Urothelium cell line (cell line): ENCODE data around the gene PSAT1.

Source experiments
- DNase-seq: peaks from one replicate; pipeline ENCODE4 v3.0.0; 2011; ENCODE audit warnings: low spot score, mixed read lengths
- FAIRE-seq: peaks from 2 replicates; lab custom pipeline; 2011; peaks lifted over from hg19 to GRCh38; lab: Jason Lieb, UNC

The PSAT1 gene

DNA sequence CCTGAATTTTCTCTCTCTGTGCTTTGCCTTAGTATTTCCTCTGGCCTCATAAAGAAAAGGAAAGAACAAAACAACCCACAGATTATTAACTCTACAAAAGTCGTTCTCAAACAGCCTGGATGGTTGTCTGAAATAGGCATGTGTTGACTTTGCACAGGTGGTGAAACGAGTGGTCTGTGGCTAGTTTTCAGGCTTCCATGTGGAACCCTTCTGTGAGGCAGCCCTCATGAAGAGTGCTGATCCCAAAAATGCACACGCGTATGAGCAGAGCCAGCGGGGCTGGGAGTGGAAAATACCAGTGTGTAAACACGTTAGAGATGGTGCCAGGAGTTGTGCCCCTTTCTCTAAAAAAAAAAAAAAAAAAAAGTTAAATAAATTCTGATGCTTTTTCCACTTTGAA, 4.9 kb upstream of the PSAT1 start:
- DNase-seq (no peak), FAIRE-seq (no peak)

DNA sequence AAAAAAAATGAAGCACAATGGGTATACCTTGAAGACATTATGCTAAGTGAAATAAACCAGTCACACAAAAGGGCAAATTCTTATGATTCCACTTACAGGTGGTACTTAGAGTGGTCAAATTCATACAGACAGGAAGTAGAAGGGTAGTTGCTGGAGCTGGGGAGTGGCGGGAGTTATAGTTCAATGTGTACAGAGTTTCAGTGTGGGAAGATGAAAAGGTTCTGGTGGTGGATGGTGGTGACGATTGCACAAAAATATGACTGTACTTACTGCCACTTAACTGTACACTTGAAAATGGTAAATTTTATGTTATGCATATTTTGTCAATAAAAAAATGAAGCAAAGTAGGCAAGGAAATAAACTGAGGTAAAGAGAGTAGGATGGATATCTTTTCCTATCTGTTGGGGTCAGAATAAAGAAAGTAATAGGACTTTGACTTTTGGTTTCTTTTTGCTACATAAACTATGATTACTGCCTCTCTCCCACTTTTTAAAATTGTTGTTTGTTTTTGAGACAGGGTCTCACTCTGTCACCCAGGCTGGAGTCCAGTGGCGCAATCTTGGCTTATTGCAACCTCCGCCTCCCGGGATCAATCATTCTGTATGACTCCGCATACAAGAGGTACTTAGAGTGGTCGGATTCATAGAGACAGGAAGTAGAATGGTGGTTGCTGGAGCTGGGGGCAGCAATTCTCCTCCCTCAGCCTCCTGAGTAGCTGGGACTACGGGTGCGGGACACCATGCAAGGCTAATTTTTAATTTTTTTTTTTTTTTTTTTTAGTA, 4.0 kb upstream of the PSAT1 start:
- no peak for DNase-seq
- FAIRE-seq = no peak

DNA sequence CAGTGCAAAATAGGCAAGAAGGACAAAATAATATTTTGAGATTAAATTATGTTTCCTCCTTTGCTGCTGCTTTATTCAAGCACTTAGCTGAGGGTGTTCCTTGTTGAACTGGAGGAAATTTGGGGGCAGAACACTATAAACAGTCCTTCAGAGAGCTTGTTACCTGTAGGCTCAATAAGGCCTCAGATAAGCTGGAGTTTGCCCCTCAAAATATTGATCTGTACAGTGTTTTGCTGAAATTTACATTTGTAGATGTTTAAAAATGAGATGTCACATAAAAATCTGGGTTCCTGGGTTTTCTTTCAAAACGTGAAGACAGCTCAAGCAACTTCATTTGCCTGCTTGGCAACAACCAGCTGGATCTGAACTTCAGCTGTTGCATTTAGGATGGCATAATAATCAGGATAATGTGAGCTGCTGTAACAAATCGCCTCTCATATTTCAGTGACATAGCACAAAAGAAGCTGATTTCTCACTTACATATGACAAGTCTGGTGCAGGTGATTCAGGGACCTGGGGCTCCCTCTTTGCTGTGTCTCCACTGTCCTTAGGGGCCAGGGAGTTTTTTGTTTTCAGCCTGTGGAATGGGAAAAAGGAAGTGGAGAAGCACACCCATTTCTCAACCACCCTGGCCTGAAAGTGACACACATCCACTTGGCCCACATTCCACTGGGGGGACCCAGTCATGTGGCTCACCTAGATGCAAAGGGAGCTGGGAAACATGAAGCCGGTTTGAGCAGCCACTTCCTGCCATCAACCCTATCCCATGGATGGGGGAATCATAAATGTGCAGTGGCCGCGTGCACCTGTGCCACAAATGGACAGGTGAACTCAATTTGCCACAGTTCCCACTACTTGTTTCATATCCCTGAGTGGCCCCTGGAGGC, 2.4 kb upstream of the PSAT1 start:
- DNase-seq = no peak
- no peak for FAIRE-seq

DNA sequence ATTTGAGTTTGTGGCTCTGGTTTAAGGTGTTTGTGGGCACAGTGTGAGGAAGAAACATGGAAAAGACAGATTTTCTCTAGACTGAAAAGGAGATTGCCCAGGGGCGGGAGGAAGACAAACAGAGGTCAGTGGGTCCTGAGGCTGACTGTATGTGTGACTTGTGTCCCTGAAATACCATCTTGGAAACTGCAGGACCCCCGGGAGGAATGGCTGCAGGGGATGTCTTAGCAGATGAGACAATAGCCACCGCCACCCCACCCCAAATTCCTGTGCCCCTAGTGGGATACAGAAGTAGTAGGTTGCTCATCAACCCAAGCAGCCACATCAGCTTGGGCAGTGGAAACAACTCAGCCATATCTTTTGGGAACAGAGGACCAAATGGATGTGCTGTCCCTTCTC, 1.7 kb upstream of the PSAT1 start:
- DNase-seq (no peak), FAIRE-seq (no peak)

- FAIRE-seq = no peak
Measured at GRCh38 chr9:78295731-78296130, 1.2 kb upstream of the PSAT1 start.

DNA sequence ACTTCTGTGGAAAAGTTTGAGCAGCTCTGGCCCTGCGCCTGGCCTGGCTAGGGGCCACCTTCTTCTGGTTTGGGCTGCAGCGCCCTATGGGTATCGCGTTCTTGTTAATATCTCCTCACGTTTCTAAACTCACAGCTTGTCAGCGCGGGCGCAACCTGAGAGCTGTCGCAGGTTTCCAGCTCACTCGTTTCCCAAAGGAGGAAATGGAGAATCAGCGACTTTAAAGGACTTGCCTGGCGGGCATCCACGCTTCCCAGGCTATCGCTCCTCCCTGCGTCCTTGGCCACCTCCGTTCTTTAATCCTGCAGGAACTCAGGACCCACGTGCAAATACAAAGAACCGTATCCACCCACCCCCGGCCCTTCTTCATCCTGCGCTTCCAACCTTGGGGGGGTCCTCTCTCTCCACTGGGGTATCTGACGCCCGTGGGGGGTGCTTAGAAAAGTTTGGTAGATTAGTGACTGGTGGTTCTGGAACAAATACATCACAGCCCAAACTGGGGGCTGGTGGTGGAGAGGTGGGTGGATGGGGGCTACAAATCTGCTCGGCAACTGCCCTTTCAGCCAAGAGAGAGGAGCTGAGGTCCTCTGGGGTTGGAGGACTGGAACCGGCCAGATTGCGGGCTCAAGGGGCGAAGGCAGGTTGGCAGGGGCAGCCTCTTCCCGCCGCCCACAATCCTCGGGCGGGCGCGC, 578 bp upstream of the PSAT1 start:
- DNase-seq (no peak), FAIRE-seq (no peak)

More at GRCh38 chr9:78295731-78296130, 1.2 kb upstream of the PSAT1 start:
- no peak for DNase-seq

DNA sequence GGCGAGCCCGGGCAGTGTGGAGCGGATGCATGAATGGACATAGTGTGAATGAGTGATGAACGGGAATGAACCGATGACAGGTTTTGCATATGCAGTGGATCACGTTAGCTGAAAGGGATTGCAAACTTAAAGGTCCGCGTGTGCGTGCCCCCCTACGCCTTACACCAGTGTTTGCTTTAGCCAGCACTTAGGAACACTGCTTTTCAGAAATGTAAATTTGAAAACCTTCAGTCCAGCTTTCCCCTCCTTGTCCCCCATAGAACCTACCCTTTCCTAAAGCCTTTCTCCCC, 692 bp downstream of the PSAT1 start:
- FAIRE-seq = no peak
- no peak for DNase-seq

DNA sequence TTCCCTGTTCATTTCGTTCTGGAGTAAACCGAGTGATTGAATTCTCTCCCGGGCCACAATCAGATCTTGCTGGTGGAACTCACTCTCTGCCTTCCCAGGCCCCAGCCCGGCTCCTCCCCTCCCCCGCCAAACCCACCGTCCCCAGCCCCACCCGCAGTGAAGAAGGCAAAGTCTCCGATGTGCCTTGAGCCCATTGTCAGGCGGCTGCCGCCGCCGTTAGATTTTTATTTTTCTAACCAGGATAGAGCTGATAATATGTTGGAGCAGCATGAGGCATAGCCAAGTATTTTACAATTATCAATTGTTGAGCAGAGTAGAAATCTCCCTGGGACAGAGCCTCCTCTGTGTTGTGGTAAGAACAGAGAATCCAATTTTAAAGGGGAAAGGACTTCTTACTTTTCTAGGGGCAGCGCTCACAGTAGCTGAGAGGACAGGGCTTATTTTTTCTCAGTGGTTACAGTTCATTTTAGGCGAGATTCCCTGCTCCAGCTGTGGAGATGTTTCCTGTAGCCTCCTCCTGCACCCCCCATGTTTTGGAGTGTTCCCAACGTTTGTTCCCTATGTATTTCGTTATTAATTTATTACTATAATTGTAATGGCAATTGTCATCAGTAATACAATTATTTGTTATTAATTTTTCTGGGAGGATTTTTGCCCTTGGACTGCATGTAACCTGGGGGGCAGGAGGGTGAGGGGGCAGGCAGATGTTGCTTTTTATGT, 1.3 kb downstream of the PSAT1 start:
- no peak for FAIRE-seq
- DNase-seq = no peak

DNA sequence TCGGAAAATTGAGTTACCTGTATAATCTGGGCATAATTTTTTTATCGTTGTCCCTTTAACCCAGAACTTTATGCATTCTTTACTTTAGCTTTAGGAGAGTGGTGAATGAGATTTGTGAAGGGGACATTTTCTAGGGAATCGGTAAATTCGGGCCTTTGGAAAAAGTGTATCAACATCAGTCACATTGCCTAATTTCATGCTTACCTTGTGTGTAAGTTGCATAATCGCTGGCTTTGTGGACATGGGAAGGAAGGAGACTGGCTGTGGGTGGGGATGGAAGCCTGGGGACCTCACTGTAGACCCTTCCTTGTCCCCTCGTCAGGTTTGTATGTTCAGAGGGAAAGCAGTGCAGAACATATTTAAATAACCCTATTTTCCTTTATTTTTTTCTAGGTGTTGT, 3.3 kb downstream of the PSAT1 start:
- DNase-seq = no peak
- FAIRE-seq = no peak

GRCh38 chr9:78301466-78301865, 4.5 kb downstream of the PSAT1 start:
- no peak for DNase-seq
- no peak for FAIRE-seq

- FAIRE-seq (no peak), DNase-seq (no peak)
Measured at GRCh38 chr9:78303377-78304062, 6.6 kb downstream of the PSAT1 start.

GRCh38 chr9:78304357-78304756, 7.4 kb downstream of the PSAT1 start:
- FAIRE-seq = no peak
- no peak for DNase-seq

DNA sequence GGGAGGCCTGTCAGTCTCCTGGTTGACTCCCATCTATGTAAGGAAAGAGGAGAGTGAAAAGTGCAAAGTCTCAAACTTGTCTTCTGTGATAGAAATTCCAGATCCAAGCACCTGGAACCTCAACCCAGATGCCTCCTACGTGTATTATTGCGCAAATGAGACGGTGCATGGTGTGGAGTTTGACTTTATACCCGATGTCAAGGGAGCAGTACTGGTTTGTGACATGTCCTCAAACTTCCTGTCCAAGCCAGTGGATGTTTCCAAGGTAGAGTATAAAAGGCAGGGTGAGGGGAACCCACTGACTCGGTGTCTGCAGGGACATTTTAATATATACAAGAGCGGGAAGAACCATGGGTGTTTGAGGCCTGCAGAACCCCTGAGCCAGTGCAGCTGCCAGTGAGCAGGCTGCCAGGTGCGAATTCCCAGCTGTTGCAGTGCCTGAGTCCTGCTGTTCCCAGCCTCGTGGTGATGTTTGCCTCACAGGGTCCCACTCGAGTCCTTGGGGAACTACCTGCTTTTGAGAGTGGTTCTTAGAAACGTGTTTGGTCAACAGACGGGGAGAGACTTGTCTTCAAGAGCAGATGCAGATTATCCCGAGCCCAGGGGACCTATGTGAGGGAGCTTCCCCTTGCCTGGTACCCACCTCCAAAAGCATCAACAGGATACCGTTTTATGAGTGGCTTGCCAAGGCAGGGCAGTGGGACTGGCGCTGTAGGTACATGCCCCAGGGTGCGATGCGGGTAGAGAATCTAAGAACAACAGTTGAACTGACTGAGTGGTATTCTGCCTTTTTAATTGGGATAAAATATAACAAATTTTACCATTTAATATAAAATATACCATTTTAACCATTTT, 9.5 kb downstream of the PSAT1 start:
- FAIRE-seq = no peak
- DNase-seq = no peak

DNA sequence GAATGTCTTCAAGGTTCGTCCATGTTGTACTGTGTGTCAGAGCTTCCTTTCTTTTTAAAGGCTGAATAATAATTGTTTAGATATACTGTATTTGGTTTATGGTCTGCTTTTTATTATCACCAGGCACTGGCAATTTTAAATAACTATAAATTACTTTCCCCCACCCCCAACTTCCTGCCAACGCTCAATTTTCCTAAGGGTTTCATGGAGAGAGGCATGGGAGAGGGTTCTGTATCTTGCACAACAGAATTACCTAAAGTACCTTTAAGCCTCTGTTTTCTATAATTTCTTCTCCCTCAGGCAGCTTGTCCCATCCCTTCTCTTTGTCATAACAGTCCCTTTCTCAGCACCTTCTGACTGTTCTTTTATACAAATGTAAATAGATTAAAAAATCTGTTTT, 10.4 kb downstream of the PSAT1 start:
- DNase-seq (no peak), FAIRE-seq (no peak)

- DNase-seq = no peak
- FAIRE-seq = no peak
Measured at GRCh38 chr9:78309066-78309465, 12.1 kb downstream of the PSAT1 start.

- no peak for FAIRE-seq
Measured at GRCh38 chr9:78311075-78311474, 14.2 kb downstream of the PSAT1 start.

GRCh38 chr9:78311886-78312524, 15.1 kb downstream of the PSAT1 start:
- FAIRE-seq (no peak), DNase-seq (no peak)

More at GRCh38 chr9:78311075-78311474, 14.2 kb downstream of the PSAT1 start:
- DNase-seq = no peak

DNA sequence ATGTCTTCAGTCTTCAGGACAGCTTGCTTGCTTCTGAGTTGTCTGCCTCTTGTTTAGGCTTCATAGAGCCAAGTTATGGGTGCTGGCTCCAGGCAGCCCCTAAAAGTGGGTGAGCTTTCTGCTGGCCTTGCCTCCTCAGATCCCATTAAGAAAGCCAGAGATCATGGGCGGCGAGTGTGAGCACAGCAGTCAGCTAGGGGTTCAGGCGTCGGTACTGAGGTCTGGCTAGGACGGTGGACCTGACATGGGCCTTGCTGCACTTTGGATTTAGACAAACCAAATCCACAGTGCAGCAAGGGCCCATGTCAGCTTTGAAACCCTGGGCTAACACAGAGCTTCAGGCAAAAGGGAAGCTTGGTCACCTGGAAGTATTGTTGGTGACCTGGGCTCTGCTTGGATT, 17.6 kb downstream of the PSAT1 start:
- no peak for FAIRE-seq
- no peak for DNase-seq
